NOMO-1 (cell line): ENCODE data around the gene TPCN2.
"Not testable (repeated sequence)": the region's sequence is repeated elsewhere in the genome, so short reads cannot be mapped to it uniquely, and the experiment has no call there.

Experiments used
- DNase-seq, 2 experiments: peaks; one replicate each; lab custom pipeline; 2025; ENCODE audit not compliant: unreplicated experiment in 2 of 2; lab: John Stamatoyannopoulos, UW

TPCN2 gene

DNA sequence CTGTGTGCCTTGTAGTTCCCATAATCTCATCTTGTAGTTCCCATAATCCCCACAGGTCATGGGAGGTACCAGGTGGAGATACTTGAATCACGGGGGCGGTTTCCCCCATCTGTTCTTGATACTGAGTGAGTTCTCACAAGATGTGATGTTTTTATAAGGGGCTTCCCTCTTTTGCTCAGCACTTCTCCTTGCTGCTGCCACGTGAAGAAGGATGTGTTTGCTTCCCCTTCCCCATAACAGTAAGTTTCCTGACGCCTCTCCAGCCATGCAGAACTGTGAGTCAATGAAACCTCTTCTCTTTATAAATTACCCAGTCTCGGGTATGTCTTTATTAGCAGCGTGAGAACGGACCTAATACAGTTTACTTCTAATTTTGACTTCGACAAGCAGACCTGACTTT lies 93.0 kb downstream of the TPCN2 start:
- peak in 1 of 2 experiments; percentile 15 for DNase-seq

DNA sequence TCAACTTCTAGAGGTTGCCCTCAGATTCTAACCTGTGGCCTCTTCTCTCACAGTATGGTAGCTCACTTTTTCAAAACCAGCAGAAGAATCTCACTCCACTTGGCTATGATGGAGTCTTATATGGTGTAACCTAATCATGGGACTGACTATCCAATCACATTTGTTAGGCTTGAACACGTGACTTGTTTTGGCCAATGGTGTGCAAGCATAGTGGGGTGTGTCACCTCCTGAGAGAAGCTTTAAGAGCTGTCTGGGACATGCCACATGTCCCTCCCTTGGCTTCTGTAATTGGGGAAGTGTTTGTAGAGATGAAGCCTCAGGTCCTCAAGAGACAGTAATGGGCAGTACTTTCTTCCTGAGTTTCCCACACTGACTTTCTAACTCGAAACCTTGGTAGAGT lies 94.2 kb downstream of the TPCN2 start:
- DNase-seq, result no peak

GRCh38 chr11:69144316-69145049 lies 95.8 kb downstream of the TPCN2 start:
- no peak for DNase-seq

DNA sequence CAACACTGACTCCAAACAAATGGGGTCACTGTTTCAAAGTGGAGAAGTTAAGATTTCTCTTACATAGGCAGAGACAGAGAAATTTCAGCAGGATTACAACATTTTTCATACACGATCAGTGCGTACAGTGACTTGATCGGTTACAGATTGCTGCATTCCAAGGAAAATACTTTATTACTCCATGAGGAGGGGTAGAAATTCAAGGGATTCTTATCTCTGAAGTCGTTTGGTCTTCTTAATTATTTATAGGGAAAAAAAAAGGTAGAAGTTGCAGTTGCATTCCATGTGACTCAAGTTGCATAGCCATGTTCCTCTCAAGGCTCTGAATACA lies 96.3 kb downstream of the TPCN2 start:
- DNase-seq, result no peak

- no peak for DNase-seq
Observed at GRCh38 chr11:69148377-69148762, 99.6 kb downstream of the TPCN2 start.

- no peak for DNase-seq
Observed at GRCh38 chr11:69148806-69149205, 100.1 kb downstream of the TPCN2 start.

DNA sequence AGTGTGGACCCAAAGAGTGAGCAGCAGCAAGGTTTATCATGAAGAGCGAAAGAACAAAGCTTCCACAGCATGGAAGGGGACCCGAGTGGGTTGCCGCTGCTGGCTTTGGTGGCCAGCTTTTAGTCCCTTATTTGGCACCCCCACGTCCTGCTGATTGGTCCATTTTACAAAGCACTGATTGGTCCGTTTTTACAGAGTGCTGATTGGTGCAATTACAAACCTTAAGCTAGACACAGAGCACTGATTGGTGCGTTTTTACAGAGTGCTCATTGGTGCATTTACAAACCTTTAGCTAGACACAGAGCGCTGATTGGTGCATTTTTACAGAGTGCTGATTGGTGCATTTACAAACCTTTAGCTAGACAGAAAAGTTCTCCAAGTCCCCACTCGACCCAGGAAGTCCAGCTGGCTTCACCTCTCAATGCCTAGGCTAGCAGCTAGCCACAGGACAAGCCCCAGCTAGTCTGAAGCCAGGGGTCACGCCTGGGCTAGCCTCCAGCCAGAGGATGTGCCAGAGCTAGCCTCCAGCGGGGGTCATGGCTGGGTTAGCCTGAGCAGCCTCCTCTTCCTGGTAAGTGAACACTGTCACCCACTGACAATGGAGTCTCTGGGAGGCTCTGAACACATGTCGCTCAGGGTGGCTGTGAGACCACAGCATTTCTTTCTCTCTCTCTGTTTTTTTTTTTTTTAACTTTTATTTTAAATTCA lies 100.8 kb downstream of the TPCN2 start:
- DNase-seq, result not testable (repeated sequence)

GRCh38 chr11:69150175-69150574 lies 101.4 kb downstream of the TPCN2 start:
- no peak for DNase-seq

- DNase-seq, result no peak
Observed at GRCh38 chr11:69151836-69152235, 103.1 kb downstream of the TPCN2 start.

- DNase-seq, result no peak
Observed at GRCh38 chr11:69152733-69153421, 104.1 kb downstream of the TPCN2 start.

DNA sequence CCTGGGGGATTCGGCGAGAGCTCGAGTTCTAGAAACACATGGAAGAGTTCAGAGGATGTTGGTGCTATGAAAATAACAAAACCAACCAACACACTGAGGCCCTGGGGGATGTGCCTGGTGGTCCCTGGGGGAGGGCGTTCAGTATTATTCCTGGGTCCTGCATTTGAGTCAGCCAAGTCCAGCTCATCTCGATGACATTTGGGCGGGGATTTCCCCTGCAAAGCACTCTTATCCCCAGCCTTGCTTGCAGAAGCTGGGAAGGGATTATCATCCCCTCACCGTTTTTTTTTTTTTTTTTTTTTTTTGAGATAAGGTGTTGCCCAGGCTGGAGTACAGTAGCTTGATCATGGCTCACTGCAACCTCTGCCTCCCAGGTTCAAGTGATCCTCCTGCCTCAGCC lies 104.9 kb downstream of the TPCN2 start:
- no peak for DNase-seq

- DNase-seq, result no peak
Observed at GRCh38 chr11:69154211-69154913, 105.6 kb downstream of the TPCN2 start.

DNA sequence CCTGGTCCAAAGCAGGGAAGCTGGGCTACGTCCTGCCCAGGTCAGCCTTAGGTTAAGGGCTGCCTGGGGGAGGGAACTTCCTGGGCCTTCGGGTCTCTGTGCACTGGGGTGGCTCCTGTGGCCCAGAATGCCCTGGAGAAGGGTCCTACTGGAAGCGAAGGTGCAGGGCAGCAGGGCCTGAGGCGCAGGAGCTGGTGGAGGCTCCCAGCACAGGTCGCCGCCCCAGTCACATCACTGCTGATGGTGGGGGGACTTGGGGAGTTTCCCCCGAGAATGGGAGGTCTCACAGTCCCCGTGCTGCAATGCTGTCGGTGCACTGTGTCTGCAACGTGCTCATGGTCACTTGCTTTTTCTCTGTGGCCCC lies 106.2 kb downstream of the TPCN2 start:
- no peak for DNase-seq

- DNase-seq, result no peak
Observed at GRCh38 chr11:69155302-69156234, 106.8 kb downstream of the TPCN2 start, which contains the start of gene SMIM38. Gene SMIM38, plus strand, starts transcription at chr11:69155935. Its CDS starts 1,912 bp downstream, at chr11:69157847.

DNA sequence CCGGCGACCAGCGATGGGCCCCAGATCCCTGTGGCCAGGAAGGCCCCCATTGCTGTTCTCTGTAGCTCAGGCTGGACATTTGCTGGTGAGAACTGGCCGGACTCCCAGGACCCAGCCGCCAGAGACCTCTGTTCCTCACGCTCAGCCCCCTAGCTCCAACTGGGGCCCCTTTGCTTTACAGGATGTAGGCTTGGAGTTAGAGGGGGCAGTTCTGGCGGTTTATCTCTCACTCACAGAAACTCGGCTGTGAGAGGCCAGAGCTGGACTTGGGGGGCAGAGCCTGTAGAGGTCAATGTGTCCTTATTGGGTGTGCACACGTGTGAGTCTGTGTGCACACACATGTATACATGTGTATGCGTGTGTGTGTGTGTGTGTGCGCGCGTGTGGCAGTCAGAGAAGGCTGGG lies 107.5 kb downstream of the TPCN2 start:
- DNase-seq, result no peak

DNA sequence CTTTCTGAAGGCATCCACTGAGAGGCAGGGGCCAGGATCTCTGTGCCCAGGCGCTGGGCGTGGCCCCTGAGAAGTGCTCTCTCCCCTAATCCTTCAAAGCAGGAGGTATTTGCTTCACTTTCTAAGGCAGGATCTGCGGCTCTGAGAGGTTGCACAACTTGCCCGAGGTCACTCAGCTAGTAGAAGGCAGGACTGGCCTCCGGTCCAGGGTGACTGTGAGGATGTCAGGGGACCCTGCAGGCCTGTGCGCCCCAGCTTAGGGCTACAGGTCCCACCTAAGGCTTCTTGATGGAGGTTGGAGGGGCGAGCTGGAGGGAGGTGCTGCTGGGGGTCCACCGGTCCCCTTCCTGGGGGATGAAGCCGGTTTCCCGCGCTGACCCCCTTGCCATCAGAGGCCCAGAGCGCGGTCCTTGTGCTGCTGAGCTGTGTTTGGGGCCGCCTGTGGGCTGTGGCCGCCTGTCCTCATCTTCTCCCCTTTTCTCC lies 108.0 kb downstream of the TPCN2 start:
- DNase-seq, result no peak

DNA sequence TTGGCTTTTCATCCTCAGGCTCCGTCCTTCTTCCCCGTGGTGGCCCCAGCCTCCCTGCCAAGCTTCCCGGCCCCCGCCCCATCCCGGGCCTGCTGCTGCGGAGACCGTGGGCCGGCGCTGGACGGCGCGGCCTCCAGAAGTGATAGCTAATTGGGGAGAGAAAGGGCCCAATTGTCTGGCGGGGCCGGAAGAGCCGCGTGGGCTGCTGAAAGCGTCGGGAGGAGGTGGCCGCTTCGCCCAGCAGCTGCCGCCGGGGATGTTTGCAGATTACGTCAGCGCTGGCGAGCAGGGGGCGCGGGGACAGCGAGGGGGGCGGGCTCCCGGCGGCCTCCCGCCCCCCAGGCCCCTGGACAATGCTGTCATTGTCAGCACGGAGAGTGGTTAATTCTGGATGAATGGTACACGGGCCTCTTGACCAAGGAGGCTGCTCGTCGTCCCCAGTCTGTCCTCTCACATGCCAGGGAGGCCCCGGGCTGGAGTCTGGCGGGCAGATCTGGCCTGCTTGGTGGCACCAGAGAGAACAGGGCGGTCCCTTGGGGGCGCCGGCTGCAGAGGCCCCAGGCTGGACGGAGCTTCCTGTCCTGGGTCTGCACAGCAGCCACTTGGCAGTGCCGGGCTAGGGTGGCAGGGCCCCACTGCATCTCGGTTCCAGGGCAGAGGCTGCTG lies 108.6 kb downstream of the TPCN2 start:
- no peak for DNase-seq

- no peak for DNase-seq
Observed at GRCh38 chr11:69157822-69158231, 109.1 kb downstream of the TPCN2 start.

- DNase-seq, result no peak
Observed at GRCh38 chr11:69158301-69159149, 109.8 kb downstream of the TPCN2 start.
